CD4-positive, CD25-positive, alpha-beta regulatory T cell (primary cell): ENCODE measurements around the gene TYW1B. TPM values are rescaled to one million over a fixed set of nuclear protein-coding genes. Genes with fewer than 3 reads are reported as not detected.
A peak's percentile ranks its signal among the peaks of the same experiment; 100 is the strongest.
"Not testable (repeated sequence)": the region's sequence is repeated elsewhere in the genome, so short reads cannot be mapped to it uniquely, and the experiment has no call there.

Experiments used
- ATAC-seq, 2 donors: fragments of 150-1000 bp; cut with Tn5 transposase; one replicate each; pipeline ENCODE4 v1.10.0; 2021; ENCODE audit warnings: low read depth in 2 of 2, moderate number of reproducible peaks in 2 of 2, moderate library complexity in 1 of 2
- DNase-seq, 3 donors: peaks; one replicate each; pipeline versions ENCODE4 v3.0.0 to v3.0.0-alpha.2; 2012 to 2022; ENCODE audit warnings: mixed read lengths in 1 of 3
- H3K27ac ChIP-seq: one replicate; pipeline ENCODE4 v1.7.0; 2013; ENCODE audit warnings: mild to moderate bottlenecking, low read length; ENCODE audit not compliant: insufficient read depth, poor library complexity, severe bottlenecking
- H3K27me3 ChIP-seq: one replicate; pipeline ENCODE4 v1.7.0; 2013; ENCODE audit warnings: low read length; ENCODE audit not compliant: control insufficient read depth, insufficient read depth
- H3K36me3 ChIP-seq: one replicate; pipeline ENCODE4 v1.7.0; 2013; ENCODE audit warnings: mild to moderate bottlenecking, low read length, moderate library complexity; ENCODE audit not compliant: control insufficient read depth, insufficient read depth
- H3K4me1 ChIP-seq: 2 replicates; pipeline ENCODE4 v1.7.0; 2013; ENCODE audit warnings: mild to moderate bottlenecking, low read length; ENCODE audit not compliant: insufficient read depth, control insufficient read depth, poor library complexity, severe bottlenecking
- H3K4me3 ChIP-seq: one replicate; pipeline ENCODE4 v1.7.0; 2013; ENCODE audit warnings: low read depth, mild to moderate bottlenecking, low read length, moderate library complexity
- H3K9me3 ChIP-seq, 2 experiments: 1 replicate in 1 of 2; 2 replicates in 1 of 2; pipeline ENCODE4 v1.7.0; 2013; ENCODE audit warnings: low read length in 2 of 2, mild to moderate bottlenecking in 1 of 2, moderate library complexity in 1 of 2; ENCODE audit not compliant: control insufficient read depth in 2 of 2
- H3K27ac Mint-ChIP-seq, 3 donors: one replicate each; pipeline ENCODE4 v1.8.0; 2020 to 2022; ENCODE audit warnings: mild to moderate bottlenecking in 3 of 3, mixed read lengths in 3 of 3, moderate library complexity in 2 of 3
- H3K27me3 Mint-ChIP-seq: one replicate; pipeline ENCODE4 v1.8.0; 2022; ENCODE audit warnings: mild to moderate bottlenecking, mixed read lengths
- H3K36me3 Mint-ChIP-seq: one replicate; pipeline ENCODE4 v1.8.0; 2020; ENCODE audit warnings: mixed read lengths
- H3K4me1 Mint-ChIP-seq, 4 donors: one replicate each; pipeline ENCODE4 v1.8.0; 2020 to 2022; ENCODE audit warnings: mixed read lengths in 4 of 4, mild to moderate bottlenecking in 1 of 4
- H3K4me3 Mint-ChIP-seq, 4 donors: one replicate each; pipeline ENCODE4 v1.8.0; 2020 to 2022; ENCODE audit warnings: mild to moderate bottlenecking in 4 of 4, mixed read lengths in 4 of 4, moderate library complexity in 3 of 4
- H3K9me3 Mint-ChIP-seq, 7 donors: one replicate each; pipeline ENCODE4 v1.8.0; 2020 to 2022; ENCODE audit warnings: mixed read lengths in 7 of 7, mild to moderate bottlenecking in 3 of 7, moderate library complexity in 2 of 7
- polyA plus RNA-seq, 4 donors: library from polyadenylated mRNA; unstranded; fragments of 300-500 nt; fragmentation: Illumina TruSeq; gene quantifications; one replicate each; pipeline ENCODE4 v1.2.3, GENCODE V29; 2021
- total RNA-seq: library from RNA; stranded (reverse); gene quantifications from one replicate; pipeline ENCODE4 v1.2.3, GENCODE V29; 2022

Gene TYW1B
- total and polyA plus RNA-seq, 5 donors from 2014 or later = 0.46 to 9.8 (median 0.82) TPM

- H3K27ac ChIP-seq, H3K36me3 Mint-ChIP-seq, H3K4me1 ChIP-seq, H3K36me3 ChIP-seq, H3K27ac Mint-ChIP-seq, H3K4me3 Mint-ChIP-seq, H3K27me3 Mint-ChIP-seq, H3K4me1 Mint-ChIP-seq, H3K4me3 ChIP-seq, H3K27me3 ChIP-seq, ATAC-seq, DNase-seq: not testable (repeated sequence)
- H3K9me3 Mint-ChIP-seq = peaks cover 0 to 19% (median 10%) of the 10 kb centered on the region in 7 donors
- H3K9me3 ChIP-seq = peaks cover 6 to 16% of the 10 kb centered on the region in 2 experiments
These were observed 15.2 kb upstream of the TYW1B start for GRCh38 chr7:72843166-72843565.

DNA sequence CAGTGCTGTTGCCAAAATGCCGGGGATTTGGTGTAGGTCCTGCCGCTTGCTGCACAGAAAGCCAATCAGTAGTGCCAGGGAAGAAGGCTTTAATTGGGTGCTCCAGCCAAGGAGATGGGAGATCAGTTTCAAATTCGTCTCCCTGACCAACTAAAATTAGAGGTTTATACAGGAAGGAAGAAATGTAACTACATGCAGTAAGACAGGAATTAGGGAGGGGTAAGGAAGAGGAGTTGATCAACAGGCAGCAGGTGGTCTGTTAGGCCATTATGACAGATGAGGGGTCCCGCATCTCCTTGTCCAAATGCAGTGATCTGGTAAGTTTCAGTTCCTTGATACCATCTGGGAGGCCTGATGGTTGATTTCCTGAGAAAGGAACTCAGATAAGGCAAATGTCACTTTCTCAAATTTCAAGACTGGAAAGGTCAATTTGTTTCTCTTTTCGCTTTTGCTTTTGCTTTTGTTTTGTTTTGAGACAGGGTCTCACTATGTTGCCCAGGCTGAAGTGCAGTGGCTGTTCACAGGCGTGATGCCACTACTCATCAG is 13.0 kb upstream of the TYW1B start:
- H3K36me3 Mint-ChIP-seq = peaks cover 14% of the 10 kb centered on the region
- H3K4me3 Mint-ChIP-seq, H3K4me1 ChIP-seq, H3K27me3 Mint-ChIP-seq, H3K27ac ChIP-seq, H3K27me3 ChIP-seq, H3K4me3 ChIP-seq, H3K27ac Mint-ChIP-seq, ATAC-seq: not testable (repeated sequence)
- peak in 1 of 3 donors; percentile 4 for DNase-seq
- Histone ChIP-seq H3K36me3 (peaks cover 12% of the 10 kb centered on the region), H3K9me3 (peaks cover 6 to 16% of the 10 kb centered on the region in 2 experiments)
- H3K4me1 Mint-ChIP-seq = peaks cover 0 to 12% (median 2%) of the 10 kb centered on the region in 4 donors
- H3K9me3 Mint-ChIP-seq = peaks cover 0 to 19% (median 10%) of the 10 kb centered on the region in 7 donors

DNA sequence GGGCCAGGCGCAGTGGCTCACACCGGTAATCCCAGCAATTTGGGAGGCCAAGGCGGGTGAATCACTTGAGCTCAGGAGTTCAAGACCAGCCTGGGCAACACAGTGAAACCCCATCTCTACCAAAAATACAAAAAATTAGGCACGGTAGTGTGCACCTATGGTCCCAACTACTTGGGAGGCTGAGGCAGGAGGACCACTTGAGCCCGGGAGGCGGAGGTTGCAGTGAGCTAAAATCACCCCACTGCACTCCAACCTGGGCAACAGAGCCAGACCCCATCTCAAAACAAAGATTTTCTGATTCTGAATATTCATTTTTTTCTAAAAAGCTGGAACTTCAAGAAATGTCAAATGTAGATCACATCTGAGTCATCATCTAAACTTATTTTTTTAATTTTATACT is 10.3 kb upstream of the TYW1B start:
- Histone ChIP-seq H3K9me3 (peaks cover 6 to 16% of the 10 kb centered on the region in 2 experiments), H3K36me3 (peaks cover 24% of the 10 kb centered on the region)
- H3K4me3 Mint-ChIP-seq, H3K27ac Mint-ChIP-seq, DNase-seq, ATAC-seq, H3K27ac ChIP-seq, H3K27me3 ChIP-seq, H3K4me1 ChIP-seq, H3K27me3 Mint-ChIP-seq, H3K4me3 ChIP-seq: not testable (repeated sequence)
- Mint-ChIP-seq H3K9me3 (peaks cover 0 to 19% (median 10%) of the 10 kb centered on the region in 7 donors), H3K4me1 (peaks cover 0 to 12% (median 3%) of the 10 kb centered on the region in 4 donors), H3K36me3 (peaks cover 19% of the 10 kb centered on the region)

DNA sequence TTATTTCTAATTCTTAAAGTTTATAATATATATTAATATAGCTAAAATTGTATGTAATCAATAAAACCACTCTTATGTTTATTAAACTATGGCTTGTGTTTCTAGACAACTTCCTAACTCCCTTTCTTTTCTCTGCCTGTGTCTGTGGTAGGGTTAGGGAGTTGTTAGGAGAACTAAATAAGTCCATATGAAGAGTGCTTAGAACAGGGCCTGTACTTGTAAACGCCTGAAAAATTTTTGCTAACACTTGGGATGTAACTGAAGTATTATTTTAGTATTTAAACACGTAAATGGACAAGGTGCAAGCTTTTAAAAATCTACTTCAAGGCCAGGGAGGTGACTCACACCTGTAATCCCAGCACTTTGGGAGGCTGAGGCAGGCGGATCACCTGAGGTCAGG is 9.3 kb upstream of the TYW1B start:
- not testable (repeated sequence) for DNase-seq, H3K27me3 Mint-ChIP-seq, H3K27ac ChIP-seq, H3K4me1 ChIP-seq, H3K27ac Mint-ChIP-seq, ATAC-seq, H3K4me3 ChIP-seq, H3K27me3 ChIP-seq, H3K4me3 Mint-ChIP-seq
- H3K36me3 ChIP-seq = peaks cover 34% of the 10 kb centered on the region
- peaks cover 6 to 13% (median 11%) of the 10 kb centered on the region in 4 donors for H3K4me1 Mint-ChIP-seq
- peaks cover 6 to 16% of the 10 kb centered on the region in 2 experiments for H3K9me3 ChIP-seq
- peaks cover 0 to 17% (median 9%) of the 10 kb centered on the region in 7 donors for H3K9me3 Mint-ChIP-seq
- H3K36me3 Mint-ChIP-seq = peaks cover 28% of the 10 kb centered on the region

DNA sequence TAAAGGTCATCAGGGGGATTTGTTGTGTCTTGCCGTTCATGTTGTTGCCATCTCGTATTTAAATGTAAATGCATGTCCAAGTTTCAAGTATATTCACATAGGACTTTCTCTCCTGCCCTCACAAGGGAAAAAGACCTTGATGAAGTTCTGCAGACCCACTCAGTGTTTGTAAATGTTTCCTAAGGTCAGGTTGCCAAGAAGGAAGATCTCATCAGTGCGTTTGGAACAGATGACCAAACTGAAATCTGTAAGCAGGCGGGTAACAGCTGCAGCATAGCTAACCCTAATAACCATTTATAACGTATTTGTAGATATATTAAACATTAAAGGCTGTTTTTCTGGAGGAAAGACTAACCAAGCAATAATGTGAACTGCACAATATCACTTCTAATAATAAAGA is 2.6 kb upstream of the TYW1B start:
- not testable (repeated sequence) for H3K27me3 ChIP-seq, H3K9me3 Mint-ChIP-seq, H3K27me3 Mint-ChIP-seq, DNase-seq, H3K9me3 ChIP-seq, ATAC-seq
- Histone ChIP-seq H3K4me3 (peak overlapping the region; percentile 96), H3K27ac (peak overlapping the region; percentile 96), H3K36me3 (peaks cover 28% of the 10 kb centered on the region), H3K4me1 (peaks cover 23% of the 10 kb centered on the region)
- H3K36me3 Mint-ChIP-seq = peaks cover 17% of the 10 kb centered on the region
- peaks cover 4 to 47% (median 19%) of the 10 kb centered on the region in 4 donors for H3K4me1 Mint-ChIP-seq
- H3K27ac Mint-ChIP-seq = peak overlapping the region in 2 of 3 donors; percentile 97 to 98
- H3K4me3 Mint-ChIP-seq = peak overlapping the region; percentile 92 to 97 (median 96)

- H3K27me3 Mint-ChIP-seq, H3K9me3 Mint-ChIP-seq, H3K9me3 ChIP-seq, H3K27me3 ChIP-seq: not testable (repeated sequence)
- H3K36me3 ChIP-seq = peaks cover 28% of the 10 kb centered on the region
- peaks cover 17% of the 10 kb centered on the region for H3K36me3 Mint-ChIP-seq
- peak; percentile 45 to 51 for ATAC-seq
- H3K4me3 ChIP-seq = peak overlapping the region; percentile 96
- peak overlapping the region; percentile 97 to 99 (median 98) for H3K27ac Mint-ChIP-seq
- peak overlapping the region; percentile 96 for H3K27ac ChIP-seq
- DNase-seq = peak; percentile 31 to 74 (median 74)
- H3K4me1 Mint-ChIP-seq = peaks cover 4 to 49% (median 19%) of the 10 kb centered on the region in 4 donors
- peak overlapping the region; percentile 92 to 97 (median 96) for H3K4me3 Mint-ChIP-seq
- peaks cover 23% of the 10 kb centered on the region for H3K4me1 ChIP-seq
These were observed 1.8 kb upstream of the TYW1B start for GRCh38 chr7:72829687-72830354.

- H3K9me3 ChIP-seq, H3K27me3 Mint-ChIP-seq, H3K9me3 Mint-ChIP-seq, H3K27me3 ChIP-seq: not testable (repeated sequence)
- Mint-ChIP-seq H3K4me3 (peak overlapping the region; percentile 92 to 97 (median 96)), H3K4me1 (peaks cover 4 to 49% (median 19%) of the 10 kb centered on the region in 4 donors), H3K27ac (peak overlapping the region; percentile 97 to 99 (median 98)), H3K36me3 (peaks cover 17% of the 10 kb centered on the region)
- peak; percentile 94 to 99 (median 98) for DNase-seq
- H3K4me3 ChIP-seq = peak overlapping the region; percentile 96
- ATAC-seq = peak; percentile 46 to 49
- peaks cover 23% of the 10 kb centered on the region for H3K36me3 ChIP-seq
- H3K4me1 ChIP-seq = peaks cover 23% of the 10 kb centered on the region
- peak overlapping the region; percentile 96 for H3K27ac ChIP-seq
These were observed 1.3 kb upstream of the TYW1B start for GRCh38 chr7:72829291-72829686.
